A549 (cell line): Measurements from ENCODE around the gene GTPBP3. TPM values are rescaled to one million over a fixed set of nuclear protein-coding genes. Genes with fewer than 3 reads are reported as not detected.

Source experiments
- ATAC-seq, 2 experiments: fragments of 200-7000 bp in 1 of 2; fragments of >200 bp in 1 of 2; cut with Nextera tagmentation in 1 of 2; cut with Tn5 transposase in 1 of 2; 3 replicates each; pipeline versions ENCODE4 v1.8.0 to v1.9.1; 2018 to 2020; ENCODE audit warnings: mild to moderate bottlenecking in 1 of 2, moderate library complexity in 1 of 2
- CTCF ChIA-PET: fragments of 300-600 bp; sonication (Branson Sonifier 250); formaldehyde crosslinking; extraction: SDS; loops from one replicate; lab custom pipeline; 2021; ENCODE audit warnings: antibody characterized with exemption, inconsistent platforms; lab: Yijun Ruan, JAX
- POLR2A ChIA-PET: fragments of 350-600 bp; formaldehyde crosslinking; extraction: SDS; loops from one replicate; lab custom pipeline; 2021; ENCODE audit warnings: antibody characterized with exemption, inconsistent platforms; lab: Yijun Ruan, JAX
- DNase-seq, 2 experiments: peaks; one replicate each; pipeline versions ENCODE4 v3.0.0 to v3.0.0-alpha.2; 2011 to 2016; ENCODE audit warnings: low read depth in 1 of 2, low spot score in 1 of 2
- FAIRE-seq: peaks from 2 replicates; lab custom pipeline; 2011; peaks lifted over from hg19 to GRCh38; lab: Jason Lieb, UNC
- H3K27ac ChIP-seq, 2 experiments: fragments of >200 bp; sonication (Bioruptor Twin); formaldehyde crosslinking; 3 replicates each; pipeline ENCODE4 v1.5.1; 2016 to 2017
- H3K4me1 ChIP-seq: fragments of >200 bp; sonication (Bioruptor Twin); formaldehyde crosslinking; 3 replicates; pipeline ENCODE4 v1.6.1; 2016
- H3K4me2 ChIP-seq: fragments of >200 bp; sonication (Bioruptor Twin); formaldehyde crosslinking; 3 replicates; pipeline ENCODE4 v1.6.1; 2016
- H3K4me3 ChIP-seq: fragments of >200 bp; sonication (Bioruptor Twin); formaldehyde crosslinking; 3 replicates; pipeline ENCODE4 v1.5.1; 2016
- H3K9me3 ChIP-seq: fragments of >200 bp; sonication (Bioruptor Twin); formaldehyde crosslinking; 3 replicates; pipeline ENCODE4 v1.6.1; 2016
- BCL3 ChIP-seq: fragments of >200 bp; sonication (Bioruptor Twin); formaldehyde crosslinking; IDR thresholded peaks from 3 replicates; pipeline ENCODE4 v1.6.1; 2016
- CBX2 ChIP-seq: fragments of 200-600 bp; sonication (generic); IDR thresholded peaks from 2 replicates; pipeline ENCODE4 v1.6.1; 2016; ENCODE audit warnings: low read depth, mild to moderate bottlenecking, borderline replicate concordance
- CBX8 ChIP-seq: fragments of 200-600 bp; sonication (generic); IDR thresholded peaks from 2 replicates; pipeline ENCODE4 v1.6.1; 2016
- CTCF ChIP-seq: fragments of >200 bp; sonication (Bioruptor Twin); formaldehyde crosslinking; IDR thresholded peaks from 3 replicates; pipeline ENCODE4 v1.5.1; 2016
- EHMT2 ChIP-seq: fragments of 200-600 bp; sonication (generic); IDR thresholded peaks from 2 replicates; pipeline ENCODE4 v1.6.1; 2016; ENCODE audit warnings: antibody characterized with exemption, low read depth, mild to moderate bottlenecking, moderate library complexity
- ESRRA ChIP-seq: fragments of 150-350 bp; IDR thresholded peaks from 2 replicates; pipeline ENCODE4 v1.6.1; 2014; ENCODE audit warnings: mild to moderate bottlenecking, low read length, borderline replicate concordance
- FOSB ChIP-seq: fragments of 250-450 bp; sonication (Bioruptor Pico); IDR thresholded peaks from 2 replicates; pipeline ENCODE4 v1.5.0; 2020; ENCODE audit warnings: mild to moderate bottlenecking, moderate library complexity
- FOSL2 ChIP-seq, 2 experiments: fragments of 450-650 bp in 1 of 2; fragments of >200 bp in 1 of 2; sonication (Bioruptor Twin) in 1 of 2; formaldehyde crosslinking; IDR thresholded peaks; 2 replicates each; pipeline versions ENCODE4 v1.5.0 to v1.6.1; 2016 to 2020; ENCODE audit warnings: mild to moderate bottlenecking in 1 of 2, moderate library complexity in 1 of 2
- HDAC2 ChIP-seq: fragments of 200-600 bp; sonication (generic); IDR thresholded peaks from 2 replicates; pipeline ENCODE4 v1.6.1; 2016
- HOXB13 ChIP-seq: fragments of 250-450 bp; sonication (Bioruptor Pico); IDR thresholded peaks from 2 replicates; pipeline ENCODE4 v1.5.0; 2020; ENCODE audit warnings: low read depth, mild to moderate bottlenecking, moderate library complexity
- JUNB ChIP-seq: fragments of >200 bp; sonication (Bioruptor Twin); formaldehyde crosslinking; IDR thresholded peaks from 2 replicates; pipeline ENCODE4 v1.6.1; 2016
- KDM1A ChIP-seq: fragments of 200-600 bp; sonication (generic); IDR thresholded peaks from 2 replicates; pipeline ENCODE4 v1.6.1; 2016; ENCODE audit warnings: low read depth, mild to moderate bottlenecking
- KDM5A ChIP-seq: fragments of 200-600 bp; sonication (generic); IDR thresholded peaks from 2 replicates; pipeline ENCODE4 v1.6.1; 2016; ENCODE audit warnings: antibody characterized with exemption, mild to moderate bottlenecking
- MAX ChIP-seq: IDR thresholded peaks from 2 replicates; pipeline ENCODE4 v1.6.1; 2012
- MYC ChIP-seq: IDR thresholded peaks from 2 replicates; pipeline ENCODE4 v1.6.1; 2012; ENCODE audit warnings: mild to moderate bottlenecking, inconsistent platforms, low read length, improper control_type of control experiment, borderline replicate concordance
- NFE2L2 ChIP-seq: fragments of 150-350 bp; conservative IDR thresholded peaks from 2 replicates; pipeline ENCODE4 v1.6.1; 2014; ENCODE audit warnings: low read length
- REST ChIP-seq: fragments of 200-600 bp; sonication (generic); IDR thresholded peaks from 2 replicates; pipeline ENCODE4 v1.6.1; 2016; ENCODE audit warnings: antibody characterized with exemption, mild to moderate bottlenecking, moderate library complexity
- SMC3 ChIP-seq: fragments of >200 bp; sonication (Bioruptor Twin); formaldehyde crosslinking; IDR thresholded peaks from 3 replicates; pipeline ENCODE4 v1.6.1; 2018; ENCODE audit warnings: inconsistent platforms
- TP53 ChIP-seq: fragments of 250-450 bp; sonication (Bioruptor Pico); IDR thresholded peaks from 2 replicates; pipeline ENCODE4 v1.5.0; 2021; ENCODE audit warnings: mild to moderate bottlenecking, moderate library complexity
- WGBS: methylation state at CpG from one replicate; pipeline ENCODE4 v1.1.6; 2017; ENCODE audit errors: missing lambda C conversion rate; 5-methylcytosine and 5-hydroxymethylcytosine counted together
- polyA plus RNA-seq, 4 experiments: library from polyadenylated mRNA; depleted of rRNA in 3 of 4; stranded (reverse); fragments of >200 nt; fragmentation: RNase III in 1 of 4; extraction: RNeasy Plus Mini Kit Qiagen cat#74134 plus additional on column Dnase treatment in 1 of 4; gene quantifications; 2 replicates in 3 of 4; 3 replicates in 1 of 4; pipeline ENCODE4 v1.2.3, GENCODE V29; 2011 to 2017

The GTPBP3 gene
- polyA plus RNA-seq, 2 of the 4 experiments (the other 2 are of a cell fraction): 10.6 to 19.3 TPM

- TF ChIP-seq HDAC2 (no peak), TP53 (CRISPR knock-in tag) (no peak), CBX2 (no peak), ESRRA (peak; percentile 67; the same call in 1 of the 2 replicates)
These were observed 31.7 kb upstream of the GTPBP3 start, which contains the start of gene MRPL34 (continued) for GRCh38 chr19:17305517-17306284.

GRCh38 chr19:17306285-17306714 is 31.1 kb upstream of the GTPBP3 start:
- DNase-seq: no peak
- 32% methylated on average over 6 of the region's 28 CpGs for whole genome bisulfite sequencing
- no peak for TF ChIP-seq REST
- peak; percentile 6; the same call in 1 of the 2 replicates for TF ChIP-seq KDM1A
- 0 out of 2 replicates have a peak, but pooled peaks have one; percentile 20 for TF ChIP-seq TP53 (CRISPR knock-in tag)
- no peak for TF ChIP-seq MAX
- TF ChIP-seq EHMT2: no peak
- POLR2A ChIA-PET: no interaction called here
- peak overlapping the region; percentile 69 for H3K4me2 ChIP-seq
- no peak for FAIRE-seq
- ATAC-seq: no peak
- H3K9me3 ChIP-seq: no peaks in the 10 kb centered on the region
- CTCF ChIA-PET: interaction anchor here (1.6 to 8.7 kb wide), 2 partner anchors 13 to 84 kb away, joined by 4 to 98 read pairs; no protein-coding TSS in a partner anchor
- peaks cover 38% of the 10 kb centered on the region for H3K4me1 ChIP-seq
- peak overlapping the region; percentile 80 to 99 for H3K27ac ChIP-seq
- H3K4me3 ChIP-seq: peak overlapping the region; percentile 50

GRCh38 chr19:17307876-17308377 is 29.4 kb upstream of the GTPBP3 start:
- ATAC-seq (no peak), FAIRE-seq (no peak), DNase-seq (no peak)
- WGBS: 76% methylated on average over 8 of the region's 8 CpGs
- Histone ChIP-seq H3K9me3 (no peaks in the 10 kb centered on the region), H3K4me3 (no peak overlapping the region), H3K27ac (no peak overlapping the region), H3K4me2 (no peak overlapping the region), H3K4me1 (peaks cover 47% of the 10 kb centered on the region)
- ChIA-PET CTCF (interaction anchor here (8.7 kb wide), 1 partner anchor 14 kb away, joined by 98 read pairs; no protein-coding TSS in a partner anchor), POLR2A (no interaction called here)
- TF ChIP-seq FOSB (no peak), CBX8 (no peak), FOSL2 (IDR thresholded peaks at IDR 0.05) (no peak), FOSL2 (CRISPR knock-in tag; IDR thresholded peaks at IDR 0.05) (no peak), JUNB (no peak), CTCF (no peak), NFE2L2 (no peak), MYC (no peak), KDM1A (no peak), HOXB13 (no peak), BCL3 (no peak), SMC3 (no peak), KDM5A (no peak)
